Endodermal cell (in vitro differentiated cells): ENCODE data around the gene TLE2. TPM values are rescaled to one million over a fixed set of nuclear protein-coding genes. Genes with fewer than 3 reads are reported as not detected.

Source experiments
- DNase-seq: peaks from one replicate; pipeline ENCODE4 v3.0.0-alpha.2; 2017
- H3K27ac ChIP-seq: 2 replicates; pipeline ENCODE4 v1.5.1; 2013; ENCODE audit warnings: mild to moderate bottlenecking, low read depth, low read length, moderate library complexity
- H3K27me3 ChIP-seq: 2 replicates; pipeline ENCODE4 v1.6.1; 2013; ENCODE audit warnings: mild to moderate bottlenecking, low read length, moderate library complexity; ENCODE audit not compliant: insufficient read depth, control insufficient read depth, poor library complexity, severe bottlenecking
- H3K36me3 ChIP-seq: 2 replicates; pipeline ENCODE4 v1.7.0; 2013; ENCODE audit warnings: mild to moderate bottlenecking, low read length, moderate library complexity; ENCODE audit not compliant: control insufficient read depth, insufficient read depth
- H3K4me1 ChIP-seq: one replicate; pipeline ENCODE4 v1.7.0; 2013; ENCODE audit warnings: low read length; ENCODE audit not compliant: control insufficient read depth, insufficient read depth
- H3K4me3 ChIP-seq: 2 replicates; pipeline ENCODE4 v1.5.1; 2013; ENCODE audit warnings: mild to moderate bottlenecking, low read length, moderate library complexity
- H3K9ac ChIP-seq: 2 replicates; pipeline ENCODE4 v1.6.1; 2013; ENCODE audit warnings: mild to moderate bottlenecking, low read length, moderate library complexity; ENCODE audit not compliant: poor library complexity, severe bottlenecking; ENCODE audit errors: extremely low read depth
- H3K9me3 ChIP-seq: 2 replicates; pipeline ENCODE4 v1.6.1; 2013; ENCODE audit warnings: mild to moderate bottlenecking, low read length, moderate library complexity; ENCODE audit not compliant: control insufficient read depth
- H3K27ac Mint-ChIP-seq: 2 replicates; pipeline ENCODE4 v1.8.0; 2020; ENCODE audit warnings: mixed read lengths
- H3K27me3 Mint-ChIP-seq: 2 replicates; pipeline ENCODE4 v1.8.0; 2021; ENCODE audit warnings: mild to moderate bottlenecking, mixed read lengths; ENCODE audit not compliant: insufficient read depth
- H3K36me3 Mint-ChIP-seq: 2 replicates; pipeline ENCODE4 v1.8.0; 2020; ENCODE audit warnings: low read depth, mixed read lengths
- H3K4me1 Mint-ChIP-seq: 2 replicates; pipeline ENCODE4 v1.8.0; 2020; ENCODE audit warnings: mixed read lengths
- H3K4me3 Mint-ChIP-seq: 2 replicates; pipeline ENCODE4 v1.8.0; 2020; ENCODE audit warnings: mild to moderate bottlenecking, moderate library complexity, mixed read lengths
- H3K9me3 Mint-ChIP-seq: 2 replicates; pipeline ENCODE4 v1.8.0; 2020; ENCODE audit warnings: mild to moderate bottlenecking, mixed read lengths
- CTCF ChIP-seq: fragments of 200-600 bp; sonication (generic); conservative IDR thresholded peaks from 2 replicates; pipeline ENCODE4 v1.5.0; 2021; ENCODE audit warnings: antibody characterized with exemption, mild to moderate bottlenecking
- WGBS, 2 experiments: methylation state at CpG; one replicate each; pipeline versions ENCODE4 v1.1.5 to v1.1.7; 2013; ENCODE audit warnings: missing lambda C conversion rate in 2 of 2, mixed read lengths in 1 of 2; ENCODE audit not compliant: insufficient coverage in 1 of 2, insufficient read length in 1 of 2; 5-methylcytosine and 5-hydroxymethylcytosine counted together
- total RNA-seq, 2 donors: library from RNA; stranded (reverse); fragmentation: NEBNext Ultra II Directional in 1 of 2; extraction: Animal tissue kit (Norgen Biotek cat#: 25700) in 1 of 2; gene quantifications; 2 replicates in 1 of 2; 3 replicates in 1 of 2; pipeline ENCODE4 v1.2.1, GENCODE V29; 2021

Gene TLE2
- total RNA-seq, 2 donors from 2014 or later = 75.0 to 80.3 TPM

DNA sequence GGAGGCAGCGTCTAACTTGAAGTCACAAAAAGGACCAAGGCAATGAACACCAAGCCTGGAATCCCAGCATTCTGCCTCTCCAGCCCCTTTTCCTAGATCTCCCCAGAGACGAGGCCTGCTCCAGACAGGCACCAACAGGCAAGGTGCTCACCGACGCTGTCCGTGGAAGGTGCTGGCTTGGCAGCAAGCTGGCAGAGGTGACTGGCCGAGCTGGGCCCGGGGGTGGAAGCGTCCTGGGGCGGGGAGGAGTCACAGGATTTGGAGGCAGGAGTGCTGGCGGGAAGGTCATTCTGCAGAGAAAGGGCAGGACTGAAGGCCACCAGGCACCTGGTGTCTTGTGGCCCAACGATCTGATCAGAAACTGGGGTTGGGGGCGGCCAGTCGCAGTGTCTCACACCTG is 18.2 kb downstream of the TLE2 start:
- no peak for DNase-seq
- H3K9me3 Mint-ChIP-seq = no peaks in the 10 kb centered on the region

GRCh38 chr19:3008994-3009393 is 20.1 kb downstream of the TLE2 start:
- 93 to 94% methylated on average over 6 of the region's 6 CpGs for WGBS, 2 experiments
- no peaks in the 10 kb centered on the region for H3K9me3 Mint-ChIP-seq
- H3K4me1 ChIP-seq = no peaks in the 10 kb centered on the region
- no peak overlapping the region for H3K27ac ChIP-seq
- H3K9me3 ChIP-seq = no peaks in the 10 kb centered on the region
- H3K27me3 Mint-ChIP-seq = no peaks in the 10 kb centered on the region
- peaks cover 31% of the 10 kb centered on the region for H3K36me3 ChIP-seq
- no peak overlapping the region for H3K4me3 Mint-ChIP-seq
- H3K4me3 ChIP-seq = no peak overlapping the region
- H3K36me3 Mint-ChIP-seq = peaks cover 64% of the 10 kb centered on the region
- DNase-seq = no peak
- no peak overlapping the region for H3K9ac ChIP-seq
- no peak for TF ChIP-seq CTCF
- H3K4me1 Mint-ChIP-seq = no peaks in the 10 kb centered on the region
- no peak overlapping the region for H3K27ac Mint-ChIP-seq
- H3K27me3 ChIP-seq = no peaks in the 10 kb centered on the region

More for the DNA sequence above, 18.2 kb downstream of the TLE2 start:
- Mint-ChIP-seq H3K4me3 (no peak overlapping the region), H3K27me3 (no peaks in the 10 kb centered on the region), H3K4me1 (no peaks in the 10 kb centered on the region), H3K27ac (no peak overlapping the region), H3K36me3 (peaks cover 63% of the 10 kb centered on the region)
- H3K27ac ChIP-seq = no peak overlapping the region
- no peak for TF ChIP-seq CTCF
- no peak overlapping the region for H3K9ac ChIP-seq
- 95 to 96% methylated on average over 8 to 13 of the region's 13 CpGs for WGBS, 2 experiments
- no peak overlapping the region for H3K4me3 ChIP-seq
- no peaks in the 10 kb centered on the region for H3K27me3 ChIP-seq
- H3K4me1 ChIP-seq = no peaks in the 10 kb centered on the region
- H3K9me3 ChIP-seq = no peaks in the 10 kb centered on the region
- H3K36me3 ChIP-seq = peaks cover 41% of the 10 kb centered on the region

GRCh38 chr19:3007975-3008374 is 21.1 kb downstream of the TLE2 start:
- Mint-ChIP-seq H3K36me3 (peaks cover 63% of the 10 kb centered on the region), H3K27me3 (no peaks in the 10 kb centered on the region), H3K4me3 (no peak overlapping the region), H3K27ac (no peak overlapping the region), H3K9me3 (no peaks in the 10 kb centered on the region), H3K4me1 (no peaks in the 10 kb centered on the region)
- no peak overlapping the region for H3K27ac ChIP-seq
- H3K36me3 ChIP-seq = peaks cover 22% of the 10 kb centered on the region
- no peak for DNase-seq
- no peaks in the 10 kb centered on the region for H3K9me3 ChIP-seq
- WGBS, 2 experiments = 92 to 93% methylated on average over 6 to 9 of the region's 9 CpGs
- no peak overlapping the region for H3K4me3 ChIP-seq
- no peak for TF ChIP-seq CTCF
- no peaks in the 10 kb centered on the region for H3K4me1 ChIP-seq
- no peak overlapping the region for H3K9ac ChIP-seq
- H3K27me3 ChIP-seq = no peaks in the 10 kb centered on the region
